Measurements from ENCODE around the gene PCA3.
"Not testable (repeated sequence)": the region's sequence is repeated elsewhere in the genome, so short reads cannot be mapped to it uniquely, and the experiment has no call there.

Gene PCA3

DNA sequence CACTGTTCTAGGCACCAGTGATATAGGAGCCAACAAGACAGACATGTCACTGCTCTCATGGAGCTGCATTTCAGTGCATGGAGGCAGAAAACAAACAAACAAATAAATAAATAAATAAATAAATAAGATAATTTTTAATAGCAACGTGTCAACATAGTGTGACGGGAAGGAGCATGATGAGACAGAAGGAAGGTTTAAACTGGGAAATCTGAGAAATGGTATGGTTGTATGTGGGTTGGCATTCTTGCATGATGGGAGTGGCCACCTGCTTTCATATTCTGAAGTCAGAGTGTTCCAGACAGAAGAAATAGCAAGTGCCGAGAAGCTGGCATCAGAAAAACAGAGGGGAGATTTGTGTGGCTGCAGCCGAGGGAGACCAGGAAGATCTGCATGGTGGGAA lies at the start of gene PCA3:
PCA3 (plus strand) TSS at position 301 of the 400 bp plus-strand sequence.
- no peak for DNase-seq

- DNase-seq = no peak
Observed at GRCh38 chr9:76716085-76716672, 48.1 kb upstream of the PCA3 start.

DNA sequence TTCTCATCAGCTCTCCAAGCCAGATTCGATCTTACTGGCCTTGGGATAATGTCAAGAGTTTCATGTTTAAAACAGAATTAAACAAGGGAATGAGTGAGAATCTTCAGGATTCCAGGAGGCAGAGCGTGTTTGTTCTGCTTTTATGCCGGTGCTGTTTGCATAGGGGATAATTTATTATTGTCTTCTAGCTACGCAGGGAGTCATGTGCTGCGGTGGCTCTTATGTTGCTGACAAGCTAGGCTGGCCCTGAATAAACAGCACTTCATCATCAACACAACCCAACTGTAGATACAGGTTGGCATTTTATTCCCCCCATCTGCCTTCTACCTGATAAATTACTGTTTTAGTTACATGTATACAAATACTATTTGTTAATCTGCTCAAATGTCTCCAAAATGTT lies 47.1 kb upstream of the PCA3 start:
- DNase-seq = no peak

- DNase-seq = no peak
Observed at GRCh38 chr9:76717613-76718012, 46.6 kb upstream of the PCA3 start.

GRCh38 chr9:76718166-76718565 lies 46.1 kb upstream of the PCA3 start:
- DNase-seq = no peak

DNA sequence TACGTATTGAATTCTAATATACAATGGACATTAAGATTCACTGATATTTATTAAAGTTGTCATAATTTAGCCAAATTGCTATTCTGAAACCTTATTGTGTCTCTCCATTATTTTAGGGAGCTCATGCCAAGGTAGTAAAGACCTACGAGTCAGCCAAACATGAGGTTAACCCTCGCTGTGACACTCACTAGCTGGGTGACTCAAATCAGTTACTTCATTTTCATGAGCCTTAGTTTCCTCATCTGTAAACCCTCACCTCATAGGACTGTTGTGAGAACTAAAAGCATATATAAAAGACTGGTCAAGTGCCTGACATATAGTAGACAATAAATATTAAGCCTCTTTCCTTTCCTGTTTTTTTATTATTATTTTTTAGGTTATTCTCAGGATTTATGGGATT lies 44.0 kb upstream of the PCA3 start:
- no peak for DNase-seq

- no peak for DNase-seq
Observed at GRCh38 chr9:76725011-76725546, 39.2 kb upstream of the PCA3 start.

DNA sequence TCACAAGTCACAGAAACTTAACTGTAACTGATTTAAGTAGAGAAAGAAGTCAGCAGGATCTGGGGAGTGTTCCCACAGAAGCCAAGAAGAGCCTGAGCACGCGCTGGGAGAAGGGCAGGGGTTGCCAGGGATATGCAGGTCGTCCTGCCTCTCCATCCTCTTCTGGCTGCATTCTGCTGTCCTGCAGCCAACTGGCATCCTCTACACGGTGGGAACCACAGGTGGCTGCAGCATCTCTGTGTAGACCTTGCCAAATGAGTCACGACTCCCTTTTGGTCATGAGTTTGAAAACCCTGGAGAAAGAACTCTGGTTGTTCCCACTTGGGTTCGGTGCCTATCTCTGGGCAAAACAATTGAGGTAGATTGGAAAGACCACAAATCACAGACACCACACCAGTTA lies 38.4 kb upstream of the PCA3 start:
- DNase-seq = no peak

GRCh38 chr9:76729116-76729515 lies 35.1 kb upstream of the PCA3 start:
- no peak for DNase-seq

- DNase-seq = no peak
Observed at GRCh38 chr9:76729980-76730737, 34.1 kb upstream of the PCA3 start.

DNA sequence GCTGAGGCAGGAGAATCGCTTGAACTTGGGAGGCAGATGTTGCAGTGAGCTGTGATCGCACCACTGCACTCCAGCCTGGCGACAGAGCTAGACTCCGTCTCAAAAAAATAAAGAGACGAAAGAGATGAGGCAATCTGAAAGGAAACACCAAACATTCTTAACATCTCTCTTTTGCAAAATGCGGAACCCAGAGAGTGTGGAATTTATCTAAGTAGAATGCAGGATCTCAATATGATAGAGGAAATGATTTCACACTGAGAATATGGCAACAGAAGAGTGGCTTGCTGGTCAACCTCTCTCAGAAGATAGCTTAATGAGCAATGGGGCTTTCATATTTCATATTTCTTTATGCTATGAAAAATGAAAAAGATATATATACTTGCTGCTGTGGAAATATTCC lies 33.4 kb upstream of the PCA3 start:
- DNase-seq = no peak

- no peak for DNase-seq
Observed at GRCh38 chr9:76732341-76732958, 31.8 kb upstream of the PCA3 start.

GRCh38 chr9:76733096-76733495 lies 31.1 kb upstream of the PCA3 start:
- no peak for DNase-seq

GRCh38 chr9:76734716-76735115 lies 29.5 kb upstream of the PCA3 start:
- DNase-seq = no peak

DNA sequence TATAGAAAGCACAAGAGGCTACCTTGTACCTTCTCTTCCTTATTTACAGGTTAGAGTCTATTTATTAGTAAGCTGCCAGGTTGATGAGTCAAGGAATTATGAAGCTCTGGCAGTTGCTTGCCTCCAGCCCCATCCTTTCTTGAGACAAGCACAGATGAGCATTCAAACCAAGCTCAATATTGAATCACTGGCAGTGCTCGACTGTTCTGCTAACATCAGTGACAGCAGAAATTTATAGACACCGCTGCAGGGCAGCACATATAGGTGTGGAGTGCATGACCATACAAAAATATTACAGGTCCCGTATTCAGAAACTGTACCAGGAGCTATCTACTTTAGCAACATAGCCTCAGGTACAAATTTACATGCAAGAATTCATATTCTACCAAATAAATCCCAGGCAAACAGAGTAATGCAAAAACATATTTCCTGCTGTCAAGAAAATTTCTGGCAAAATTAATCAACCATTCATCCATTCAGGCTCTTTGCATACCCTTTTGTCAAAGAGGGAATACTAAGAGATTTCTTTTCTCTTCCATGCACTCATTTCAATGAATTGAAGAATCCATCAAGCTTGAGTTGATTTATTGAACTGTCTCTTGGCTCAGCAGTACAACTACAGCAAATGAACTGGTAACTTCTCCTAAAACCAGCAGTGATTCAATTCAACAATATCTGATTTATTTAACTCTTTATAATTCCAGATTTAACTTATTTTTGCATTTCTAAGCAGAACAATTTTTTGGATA lies 26.9 kb upstream of the PCA3 start:
- no peak for DNase-seq

- DNase-seq = no peak
Observed at GRCh38 chr9:76738402-76738801, 25.8 kb upstream of the PCA3 start.

DNA sequence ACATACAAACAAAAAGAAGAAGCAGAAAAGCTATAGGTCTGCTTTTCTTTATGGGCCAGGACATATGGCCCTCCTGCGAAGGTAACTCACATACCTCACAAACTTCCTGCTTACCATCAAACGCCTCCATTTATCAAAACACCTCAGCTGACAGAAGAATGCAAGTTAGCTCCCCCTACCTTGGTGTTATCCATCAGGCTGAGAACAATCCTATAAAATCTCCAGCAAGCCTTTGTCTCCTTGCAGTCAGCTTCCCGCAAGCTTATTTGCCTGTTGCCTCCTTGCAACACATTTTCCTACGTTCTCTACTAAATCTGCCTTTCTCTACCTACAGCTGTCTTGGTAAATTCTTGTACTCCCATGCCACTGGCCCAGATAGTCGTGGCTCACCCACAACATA lies 22.7 kb upstream of the PCA3 start:
- no peak for DNase-seq

DNA sequence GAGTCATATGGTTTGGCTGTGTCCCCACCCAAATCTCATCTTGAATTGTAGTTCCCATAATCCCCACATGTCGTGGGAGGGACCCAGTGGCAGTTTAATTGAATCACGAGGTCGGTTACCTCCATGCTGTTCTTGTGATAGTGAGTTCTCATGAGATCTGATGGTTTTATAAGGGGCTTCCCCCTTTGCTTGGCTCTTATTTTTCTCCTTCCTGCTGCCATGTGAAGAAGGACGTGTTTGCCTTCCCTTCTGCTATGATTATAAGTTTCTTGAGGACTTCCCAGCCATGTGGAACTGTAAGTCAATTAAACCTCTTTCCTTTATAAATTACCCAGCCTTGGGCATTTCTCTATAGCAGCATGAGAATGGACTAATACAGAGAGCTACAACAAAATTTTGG lies 21.3 kb upstream of the PCA3 start:
- not testable (repeated sequence) for DNase-seq

DNA sequence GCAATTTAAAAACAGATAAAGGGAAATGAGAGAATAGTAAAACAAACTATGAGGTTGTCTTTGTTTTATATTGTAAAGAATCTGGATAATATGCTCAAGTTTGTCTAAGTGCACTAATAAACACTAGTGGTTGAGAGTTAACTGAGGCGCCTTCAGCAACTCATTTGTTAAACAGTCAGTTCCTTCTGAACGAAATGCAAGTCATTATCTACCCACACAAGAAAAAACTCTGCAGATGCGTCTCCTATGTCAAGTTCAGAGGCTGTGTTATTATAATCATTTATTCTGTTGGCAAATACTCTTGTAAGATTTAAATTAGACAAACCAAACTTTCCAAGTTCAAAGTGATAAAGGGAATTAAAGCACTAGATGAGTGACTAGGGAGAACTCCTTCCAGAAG lies 20.3 kb upstream of the PCA3 start:
- DNase-seq = no peak

- no peak for DNase-seq
Observed at GRCh38 chr9:76744336-76744735, 19.9 kb upstream of the PCA3 start.

DNA sequence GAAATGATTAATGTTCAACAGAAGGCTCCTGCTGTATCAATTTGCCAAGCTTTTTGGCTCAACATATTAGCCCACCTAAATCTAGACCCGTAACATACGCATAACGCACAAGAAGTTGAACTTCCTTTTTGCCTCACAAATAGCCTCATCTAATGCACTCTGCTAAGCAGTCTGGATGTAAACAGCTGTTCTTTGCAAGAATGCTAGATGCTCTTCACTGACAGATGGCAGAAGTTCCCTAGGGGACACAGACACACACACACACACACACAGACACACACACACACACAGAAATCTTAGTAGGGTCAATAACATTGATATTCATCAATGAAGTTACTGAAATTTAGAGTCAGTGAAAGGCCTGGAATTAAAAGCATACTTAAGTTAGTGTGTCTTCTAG lies 13.2 kb upstream of the PCA3 start:
- DNase-seq = no peak

DNA sequence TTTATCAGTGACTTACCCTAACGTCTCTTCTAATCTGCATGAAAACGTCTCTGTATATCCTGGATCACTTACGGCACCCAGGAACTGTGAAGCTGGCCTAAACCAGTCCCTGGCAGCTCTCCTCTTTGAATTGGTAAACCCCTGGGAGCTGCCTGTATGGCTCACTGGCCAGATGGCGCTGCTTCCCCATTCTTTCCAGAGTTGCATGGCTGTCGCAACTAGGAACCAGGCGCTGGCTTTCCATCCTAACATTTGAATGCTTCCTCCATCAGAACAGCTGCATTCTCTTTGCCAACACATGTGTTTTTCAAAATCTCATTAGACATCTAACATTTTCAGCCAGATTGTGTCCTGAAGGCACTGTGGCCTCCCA lies 8.0 kb upstream of the PCA3 start:
- no peak for DNase-seq

DNA sequence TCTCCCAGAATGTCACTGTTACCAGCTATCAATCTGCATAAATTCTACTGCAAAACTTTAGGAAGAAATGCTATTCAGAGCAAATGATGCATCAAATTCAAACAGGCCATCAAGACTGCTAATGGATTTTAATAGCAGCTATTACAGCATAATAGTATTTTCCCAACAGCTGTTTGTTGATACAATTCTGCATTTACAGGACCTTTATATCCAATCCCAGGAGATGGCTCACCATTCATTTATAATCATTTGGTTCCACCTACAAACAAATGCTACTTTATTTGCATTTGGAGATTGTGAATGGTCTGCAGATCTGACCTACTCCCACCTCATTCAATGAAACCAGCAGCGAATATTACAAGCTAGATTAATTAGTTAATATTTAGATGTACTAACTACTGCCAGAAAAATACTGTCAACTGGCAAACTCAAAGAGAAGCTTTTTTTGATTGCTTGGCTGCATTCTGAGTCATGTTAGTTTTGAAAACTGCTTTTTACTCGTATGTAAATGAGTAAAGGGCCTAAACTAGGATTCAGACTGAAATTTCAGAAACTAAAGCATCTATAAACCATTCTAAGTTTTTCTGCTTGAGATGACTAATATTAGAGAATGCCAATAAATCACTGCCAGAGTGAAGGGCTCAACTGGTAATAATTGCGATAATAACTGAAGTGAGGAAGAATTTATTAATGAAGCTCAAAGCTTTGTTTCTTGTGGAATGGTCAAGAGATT lies 7.1 kb upstream of the PCA3 start:
- no peak for DNase-seq

Data from GDM1 (cell line).